HG02763 (cell line): ENCODE measurements around the gene GGA1.
"Not testable (repeated sequence)": the region's sequence is repeated elsewhere in the genome, so short reads cannot be mapped to it uniquely, and the experiment has no call there.

ENCODE experiments used
- ATAC-seq: cut with Tn5 transposase; IDR thresholded peaks from one replicate; pipeline ENCODE4 v1.9.1; 2021; ENCODE audit warnings: mild to moderate bottlenecking, moderate library complexity; ENCODE audit not compliant: unreplicated experiment

The GGA1 gene

DNA sequence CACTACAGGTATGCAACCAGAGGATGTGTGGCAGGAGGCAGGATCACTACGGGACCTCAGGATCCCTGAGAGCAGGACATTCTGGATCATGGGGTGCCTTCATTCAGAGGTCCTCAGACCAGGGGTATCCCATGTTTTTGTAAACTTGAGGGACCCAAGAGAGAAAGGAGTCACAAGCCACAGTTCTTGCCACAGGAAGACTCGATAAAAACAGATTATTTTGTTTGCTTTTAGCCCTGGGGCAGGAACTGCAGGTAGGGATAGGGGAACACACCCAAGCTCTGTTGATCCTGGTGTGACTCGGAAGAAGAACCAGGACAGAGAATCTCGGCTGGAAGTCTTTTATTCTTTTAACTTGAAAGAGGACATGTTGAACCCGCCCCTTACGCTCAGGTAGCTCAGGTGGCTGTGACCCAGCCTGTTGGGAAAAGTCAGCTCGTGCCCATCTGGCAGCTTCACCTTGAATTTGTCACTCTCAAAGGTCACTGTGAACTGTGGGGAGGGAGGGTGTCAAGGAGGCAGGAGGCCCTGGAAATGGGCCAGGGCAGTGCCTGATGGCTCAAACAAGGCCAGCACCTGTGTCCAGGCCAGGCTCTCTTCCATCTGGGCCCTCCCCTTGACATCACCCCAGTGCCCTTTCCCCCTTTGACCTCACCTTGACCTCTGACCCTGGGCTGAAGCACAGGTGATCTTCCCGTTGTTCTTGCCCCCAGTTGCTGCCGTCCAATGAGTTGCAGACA, 38.5 kb upstream of the GGA1 start:
- ATAC-seq = no peak

DNA sequence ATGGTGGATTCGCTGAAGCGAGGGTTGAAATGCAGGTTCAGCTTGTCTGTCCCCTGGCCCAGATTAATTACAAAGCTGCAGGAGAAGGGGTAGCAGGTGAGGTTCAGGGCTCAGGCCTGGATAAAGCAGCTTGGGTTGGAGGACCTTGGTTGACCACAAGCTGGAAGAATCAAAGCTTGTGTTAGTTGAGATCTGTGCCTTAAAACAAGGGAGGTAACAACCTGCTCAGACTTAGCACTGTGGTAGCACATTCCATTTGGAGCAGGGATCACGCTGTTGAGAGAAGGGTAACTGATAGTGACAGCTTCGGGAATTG, 38.0 kb upstream of the GGA1 start:
- no peak for ATAC-seq

DNA sequence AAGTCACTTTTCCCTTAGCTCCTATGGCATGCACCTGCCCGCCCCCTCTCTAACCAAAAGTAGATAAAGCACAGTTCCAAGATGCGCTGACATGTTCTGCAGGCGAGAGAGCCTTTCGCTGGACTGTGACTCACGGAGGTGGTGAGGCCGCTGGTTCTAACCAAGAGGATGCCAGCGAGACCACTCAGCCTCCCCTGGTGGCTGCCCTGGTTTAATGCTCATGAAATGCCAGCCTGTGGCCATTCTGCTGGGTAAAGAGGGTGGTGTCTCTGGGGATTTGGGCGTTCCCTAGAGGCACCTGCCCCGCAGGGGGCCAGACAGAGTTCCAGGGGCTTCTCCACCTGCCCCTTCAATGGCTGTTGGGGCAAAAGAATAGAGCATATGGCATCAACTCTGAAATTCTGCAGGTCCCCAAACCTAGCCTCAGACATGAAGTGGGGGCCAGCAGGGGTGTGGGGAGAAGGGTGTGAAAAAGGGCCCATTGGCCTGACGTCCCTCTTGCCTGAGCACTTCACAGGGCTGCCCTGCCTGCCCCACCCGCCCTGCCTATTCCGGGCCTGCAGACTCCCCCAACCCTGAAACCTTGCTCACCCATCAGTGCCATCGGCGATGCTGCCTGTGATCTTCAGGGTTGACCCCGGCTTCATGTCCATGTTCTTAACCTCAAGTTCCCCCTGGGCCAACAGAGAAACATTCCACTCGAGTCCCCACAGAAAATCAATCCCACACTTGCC, 37.2 kb upstream of the GGA1 start:
- no peak for ATAC-seq

DNA sequence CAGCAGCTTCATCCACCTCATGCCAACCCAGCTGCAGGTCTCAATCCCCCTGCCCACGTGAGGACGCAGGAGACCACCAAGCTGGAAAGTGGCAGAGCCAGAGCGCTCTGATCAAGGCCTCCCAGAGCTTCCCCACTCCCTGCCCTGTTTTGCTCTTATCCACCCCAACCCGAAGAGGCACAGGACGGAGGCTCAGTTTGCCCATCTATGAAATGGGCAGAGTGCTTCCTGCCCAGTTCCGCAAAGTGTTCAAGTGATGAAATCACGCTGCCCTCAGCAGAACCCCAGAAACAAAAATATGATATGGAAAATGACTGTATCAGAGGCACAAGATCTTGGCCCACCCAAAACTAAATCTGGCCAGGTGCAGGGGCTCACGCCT, 36.7 kb upstream of the GGA1 start:
- no peak for ATAC-seq

DNA sequence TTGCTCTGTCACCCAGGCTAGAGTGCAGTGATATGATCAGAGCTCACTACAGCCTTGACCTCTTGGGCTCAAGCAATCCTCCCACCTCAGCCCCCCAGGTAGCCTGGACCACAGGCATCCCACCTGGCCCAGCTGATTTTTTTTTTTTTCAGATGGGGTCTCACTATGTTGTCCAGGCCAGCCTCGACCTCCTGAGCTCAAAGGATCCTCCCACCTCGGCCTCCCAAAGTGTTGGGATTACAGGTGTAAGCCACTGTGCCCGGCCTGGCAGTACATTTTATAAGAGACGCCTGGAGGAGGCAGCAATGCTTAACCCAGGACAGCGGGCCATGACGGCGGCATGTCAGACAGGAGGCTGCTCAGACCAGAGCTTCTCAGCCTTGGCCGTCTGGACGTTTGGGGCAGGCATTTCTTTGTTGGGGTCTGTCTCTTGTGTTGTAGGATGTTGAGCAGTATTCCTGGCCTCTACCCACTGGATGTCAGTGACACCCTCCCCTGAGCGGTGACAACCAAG, 33.1 kb upstream of the GGA1 start:
- no peak for ATAC-seq

DNA sequence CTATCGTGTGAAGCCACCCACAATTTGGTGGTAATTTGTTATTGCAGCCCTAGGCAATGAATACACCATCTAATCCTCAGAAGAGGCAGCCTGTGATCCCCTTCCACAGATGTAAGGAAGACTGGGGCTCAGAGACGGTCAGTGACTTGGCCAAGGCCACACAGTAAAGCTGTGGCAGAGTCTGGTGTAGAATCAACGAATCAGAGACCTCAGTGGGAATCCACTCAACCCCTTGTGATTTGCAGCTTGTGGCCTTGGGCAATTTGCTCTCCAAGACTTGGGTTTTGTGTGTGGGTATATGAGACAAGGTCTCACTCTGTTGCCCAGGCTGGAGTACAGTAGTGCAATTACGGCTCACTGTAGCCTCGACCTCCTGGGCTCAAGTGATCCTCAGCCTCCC, 30.6 kb upstream of the GGA1 start:
- no peak for ATAC-seq

DNA sequence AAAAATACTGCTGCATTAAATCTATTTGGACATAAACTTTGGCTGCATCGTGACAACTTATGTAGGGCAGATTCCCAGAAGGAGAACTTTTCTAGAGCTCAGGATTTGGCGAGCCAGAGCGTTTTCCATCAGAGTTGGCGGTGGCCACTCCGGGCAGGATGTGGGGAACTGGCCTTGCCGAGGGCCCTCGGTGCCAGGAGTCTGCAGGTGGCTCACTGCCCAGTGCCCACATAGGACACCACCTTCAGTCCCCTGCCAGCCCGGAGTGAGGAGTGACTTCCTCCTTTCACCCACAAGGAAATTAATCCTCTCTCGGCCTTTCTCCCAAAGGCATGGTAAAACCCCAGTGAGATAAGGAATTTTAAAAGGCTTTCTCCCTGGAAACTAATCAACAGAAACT, 27.1 kb upstream of the GGA1 start:
- ATAC-seq = no peak

DNA sequence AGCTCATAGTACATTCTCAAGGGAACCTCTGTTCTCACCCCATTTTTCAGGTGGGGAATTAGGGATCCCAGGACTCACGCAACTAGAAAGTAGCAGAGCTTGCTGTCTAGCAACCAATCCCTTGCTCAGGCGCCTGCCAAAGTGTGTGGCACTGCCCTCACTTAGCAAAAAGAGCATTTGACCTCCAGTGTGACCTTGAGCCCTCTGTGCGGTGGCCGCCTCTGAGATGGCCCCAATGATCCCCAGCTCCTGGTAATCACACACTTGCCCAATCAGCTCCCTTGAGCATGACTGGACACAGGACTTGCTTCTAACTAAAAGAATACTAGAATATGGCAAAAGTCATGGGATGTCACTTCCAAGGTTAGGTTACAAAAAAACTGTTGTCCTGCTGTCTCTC, 26.1 kb upstream of the GGA1 start:
- no peak for ATAC-seq

DNA sequence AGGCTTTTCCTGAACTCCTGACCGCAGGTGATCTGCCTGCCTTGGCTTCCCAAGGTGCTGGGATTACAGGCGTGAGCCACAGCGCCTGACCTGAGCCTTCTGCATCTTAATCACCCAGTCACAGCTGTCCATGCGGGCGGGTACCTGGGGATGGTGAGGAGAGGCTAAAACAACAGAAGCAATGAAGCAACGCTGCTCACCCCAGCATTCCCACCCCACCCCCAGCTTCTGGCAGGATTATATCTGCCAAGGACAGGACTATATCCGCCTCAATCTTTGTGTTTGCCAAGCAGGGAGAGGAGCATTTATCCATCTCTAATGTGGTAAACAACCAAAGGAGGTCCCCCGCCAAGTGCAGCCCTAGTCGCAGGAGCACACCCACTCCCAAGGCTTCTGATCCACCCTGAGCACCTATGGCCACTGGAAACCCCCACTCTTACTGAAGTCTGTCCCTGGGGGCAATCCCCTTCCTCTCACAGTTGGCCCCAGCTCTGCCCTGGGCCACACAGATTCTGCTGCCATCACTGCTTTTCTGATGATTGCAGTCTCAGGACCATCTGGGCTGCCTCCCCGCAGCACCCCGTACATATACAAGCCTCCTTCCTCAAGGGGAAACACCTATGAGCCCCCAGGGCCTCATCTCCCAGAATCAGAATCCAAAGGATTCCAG, 20.0 kb upstream of the GGA1 start:
- ATAC-seq = no peak

DNA sequence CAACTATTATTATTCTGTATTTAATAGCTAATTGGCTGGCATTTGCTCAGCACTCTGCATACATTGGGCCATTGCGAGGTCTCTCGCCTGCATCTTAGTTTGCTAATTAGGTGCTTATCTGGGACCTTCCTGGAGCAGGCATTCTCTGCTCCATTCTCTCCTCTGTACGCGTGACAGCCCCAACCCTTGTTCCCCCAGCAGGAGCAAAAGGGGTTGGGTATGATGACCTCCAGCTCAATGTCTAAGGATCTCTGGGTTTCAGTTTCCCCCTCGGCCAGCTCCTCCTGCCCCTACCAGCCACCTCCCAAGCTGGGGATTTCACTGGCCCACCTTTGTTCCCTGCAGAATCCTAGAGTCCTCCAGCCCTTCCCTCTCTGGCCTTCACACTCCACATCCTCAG, 19.0 kb upstream of the GGA1 start:
- no peak for ATAC-seq

DNA sequence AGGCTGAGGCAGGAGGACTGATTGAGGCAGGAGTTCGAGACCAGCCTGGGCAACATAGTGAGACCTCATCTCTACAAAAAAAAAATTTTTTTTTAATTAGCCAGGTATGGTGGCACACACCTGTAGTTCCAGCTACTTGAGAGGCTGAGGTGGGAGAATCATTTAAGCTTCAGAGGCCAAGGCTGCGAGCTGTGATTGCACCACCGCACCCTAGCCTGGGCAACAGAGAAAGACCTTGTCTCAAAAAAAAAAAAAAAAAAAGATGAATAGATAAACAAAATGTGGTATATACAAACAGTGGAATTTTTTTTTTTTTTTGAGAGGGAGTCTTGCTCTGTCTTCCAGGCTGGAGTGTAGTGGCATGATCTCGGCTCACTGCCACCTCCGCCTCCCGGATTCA, 17.6 kb upstream of the GGA1 start:
- ATAC-seq = not testable (repeated sequence)

DNA sequence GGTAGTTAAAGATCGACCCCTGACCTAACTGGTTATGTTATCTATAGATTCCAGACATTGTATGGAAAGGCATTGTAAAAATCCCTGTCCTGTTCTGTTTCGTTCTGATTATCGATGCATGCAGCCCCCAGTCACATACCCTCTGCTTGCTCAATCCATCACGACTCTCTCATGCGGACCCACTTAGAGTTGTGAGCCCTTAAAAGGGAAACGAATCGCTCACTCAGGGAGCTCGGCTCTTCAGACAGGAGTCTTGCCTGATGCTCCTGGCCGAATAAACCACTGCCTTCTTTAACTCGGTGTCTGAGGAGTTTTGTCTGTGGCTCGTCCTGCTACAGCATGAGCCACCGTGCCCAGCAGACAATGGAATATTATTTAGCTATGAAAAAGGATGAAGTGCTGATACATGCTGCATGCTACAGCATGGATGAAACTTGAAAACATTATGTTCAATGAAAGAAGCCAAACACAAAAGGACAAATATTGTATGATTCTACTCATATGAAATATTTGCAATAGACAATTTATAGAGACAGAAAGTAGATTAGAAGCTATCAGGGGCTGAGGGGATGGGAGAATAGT, 16.7 kb upstream of the GGA1 start:
- no peak for ATAC-seq

DNA sequence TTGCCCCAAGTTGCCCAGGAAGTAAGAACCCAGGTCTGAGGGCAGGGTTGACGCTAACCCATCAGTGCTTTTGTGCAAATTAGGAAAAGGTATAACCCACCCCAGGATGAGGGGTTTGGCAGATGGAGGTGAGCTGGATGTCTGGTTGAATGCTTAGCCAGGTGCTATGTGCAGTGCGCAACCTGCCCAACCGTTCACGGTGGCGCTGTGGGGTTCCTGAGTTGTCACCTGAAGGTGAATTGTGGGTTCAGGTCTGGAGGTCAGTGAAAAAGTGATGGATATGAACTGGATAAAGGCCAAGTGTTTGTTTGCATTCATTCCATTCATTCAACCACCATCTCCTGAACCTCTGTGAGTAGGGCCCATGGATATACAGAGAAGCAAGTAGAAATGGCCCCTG, 14.4 kb upstream of the GGA1 start:
- no peak for ATAC-seq

DNA sequence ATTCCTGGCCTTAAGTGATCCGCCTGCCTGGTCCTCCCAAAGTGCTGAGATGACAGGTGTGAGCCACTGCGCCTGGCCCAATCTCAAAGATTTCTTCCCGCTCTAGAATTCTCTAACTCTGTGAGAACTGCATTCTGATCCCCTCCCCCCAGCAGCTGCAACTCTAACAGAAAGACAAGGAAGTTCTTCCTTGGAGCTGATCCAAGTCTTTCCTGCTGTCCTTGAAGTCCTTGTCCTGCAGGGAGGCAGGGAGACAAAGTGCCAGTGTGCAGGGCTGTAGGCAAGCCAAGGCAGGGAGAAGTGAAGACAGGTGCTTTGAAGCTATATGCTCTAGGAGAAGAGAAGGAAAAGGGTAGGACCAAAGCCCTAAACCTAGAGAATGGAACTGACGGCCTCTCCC, 9.5 kb upstream of the GGA1 start:
- no peak for ATAC-seq

DNA sequence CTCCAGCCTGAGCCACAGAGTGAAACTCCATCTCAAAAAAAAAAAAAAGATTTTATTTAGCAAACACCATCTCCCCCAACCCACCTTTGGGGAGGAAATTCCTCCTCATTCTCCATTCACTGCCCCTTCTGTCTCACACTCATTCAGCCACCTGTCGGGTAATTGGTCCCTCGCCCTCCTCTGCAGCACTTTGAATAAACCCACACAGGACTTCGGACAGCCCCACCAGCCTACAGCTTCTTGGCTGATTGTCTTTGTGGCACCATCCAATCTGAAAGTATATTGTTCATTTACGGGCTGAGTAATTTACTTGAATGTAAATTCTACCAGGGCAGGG, 7.5 kb upstream of the GGA1 start:
- no peak for ATAC-seq

DNA sequence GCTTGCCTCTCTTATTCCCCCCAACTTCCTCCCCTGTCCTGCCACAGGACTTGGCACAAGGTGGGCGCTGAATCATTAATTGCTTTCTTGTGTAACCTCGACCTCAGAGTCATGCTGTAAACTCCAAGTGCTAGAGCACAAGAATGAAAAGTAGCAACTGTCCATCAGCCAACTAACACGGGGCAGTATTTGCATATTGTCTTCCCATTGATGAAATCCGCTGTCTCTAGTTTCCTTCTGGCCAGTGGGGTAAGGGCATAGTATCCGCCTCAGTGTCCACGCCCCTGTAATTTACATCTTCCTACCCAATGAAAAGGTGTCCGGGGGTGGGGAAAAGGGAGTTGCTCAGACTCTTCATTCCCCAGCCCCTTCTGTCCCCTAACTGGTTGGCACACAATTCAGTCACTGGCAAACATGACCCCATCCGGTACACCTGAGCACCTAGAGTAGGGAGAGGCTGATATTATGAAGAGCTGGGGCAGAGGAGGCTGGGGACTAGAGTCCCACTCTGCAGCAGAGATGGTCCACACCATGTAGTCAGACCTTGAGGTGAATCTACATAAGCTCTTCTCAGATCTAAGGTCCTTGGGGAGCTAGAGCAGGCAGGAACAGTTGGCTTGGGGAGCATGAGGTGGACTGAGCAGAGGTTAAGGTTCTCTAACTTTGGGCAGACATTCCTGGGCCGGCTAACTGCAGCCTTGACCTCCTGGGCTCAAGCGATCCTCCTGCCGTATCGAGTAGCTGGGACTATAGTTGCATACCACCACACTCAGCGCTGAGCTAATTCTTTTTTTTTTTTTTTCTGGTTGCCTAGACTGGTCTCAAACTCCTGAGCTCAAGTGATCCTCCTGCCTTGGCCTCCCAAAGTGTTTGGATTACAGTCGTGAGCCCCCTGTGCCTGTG, 6.8 kb upstream of the GGA1 start:
- no peak for ATAC-seq

DNA sequence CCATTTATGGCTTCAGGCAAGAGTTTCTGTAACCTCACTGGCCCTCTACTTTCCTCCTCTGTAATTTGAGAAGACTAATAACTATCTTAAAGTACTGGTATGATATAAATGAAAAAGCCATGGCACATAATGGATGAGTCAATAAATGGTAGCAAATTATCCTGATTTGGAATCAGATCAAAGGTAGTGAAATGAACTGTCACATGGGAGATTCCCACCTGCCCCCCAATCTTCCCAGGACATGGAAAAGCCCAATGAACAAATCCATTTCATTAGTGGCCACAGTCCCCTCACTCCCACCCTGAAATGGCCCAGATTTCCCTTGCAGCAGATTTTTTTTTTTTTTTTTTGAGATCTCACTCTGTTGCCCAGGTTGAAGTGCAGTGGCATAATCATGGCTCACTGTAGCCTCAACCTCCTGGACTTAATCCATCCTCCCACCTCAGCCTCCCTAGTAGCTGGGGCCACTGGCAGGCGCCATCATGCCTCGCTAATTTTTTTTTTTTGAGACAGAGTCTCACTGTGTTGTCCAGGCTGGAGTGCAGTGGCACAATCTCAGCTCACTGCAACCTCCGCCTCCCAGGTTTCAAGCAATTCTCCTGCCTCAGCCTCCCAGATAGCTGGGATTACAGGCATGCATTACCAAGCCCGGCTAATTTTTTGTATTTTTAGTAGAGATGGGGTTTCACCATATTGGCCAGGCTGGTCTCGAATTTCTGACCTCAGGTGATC, 5.9 kb upstream of the GGA1 start:
- ATAC-seq = not testable (repeated sequence)

DNA sequence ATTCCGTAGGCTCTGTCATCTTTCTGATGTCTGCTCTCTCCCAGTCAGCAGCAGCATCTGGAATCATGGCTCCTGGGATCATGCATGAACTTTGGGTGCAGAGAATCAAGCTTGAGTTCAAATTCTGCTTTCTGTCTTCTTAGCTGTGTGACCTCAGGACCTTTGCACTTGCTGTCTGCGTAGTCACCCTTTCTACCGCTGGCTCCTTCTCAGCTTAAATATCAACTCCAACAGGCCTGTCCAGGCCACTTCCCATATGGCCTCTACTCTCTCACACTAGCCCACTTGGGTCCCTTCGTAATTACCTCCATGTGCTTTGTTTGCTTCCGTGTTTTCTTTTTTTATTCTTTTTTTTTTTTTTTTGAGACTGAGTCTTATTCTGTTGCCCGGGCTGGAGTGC, 4.6 kb upstream of the GGA1 start:
- no peak for ATAC-seq

DNA sequence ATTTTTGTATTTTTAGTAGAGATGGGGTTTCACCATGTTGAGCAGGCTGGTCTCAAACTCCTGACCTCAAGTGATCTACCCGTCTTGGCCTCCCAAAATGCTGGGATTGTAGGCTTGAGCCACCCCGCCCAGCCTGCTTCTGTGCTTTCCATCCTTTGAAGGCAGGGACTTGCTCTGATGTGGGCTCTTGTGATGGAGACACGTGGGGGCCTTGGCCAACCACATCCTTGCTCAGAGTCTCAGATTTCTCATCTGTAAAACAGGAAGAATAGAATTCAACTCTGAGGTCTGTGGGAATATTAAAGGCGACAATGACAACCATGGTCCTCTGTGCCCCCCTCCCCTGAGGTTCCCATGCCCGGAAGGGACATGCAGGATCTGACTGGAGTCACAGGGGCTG, 3.8 kb upstream of the GGA1 start:
- no peak for ATAC-seq
